ENCODE data around the gene COL23A1.

DNA sequence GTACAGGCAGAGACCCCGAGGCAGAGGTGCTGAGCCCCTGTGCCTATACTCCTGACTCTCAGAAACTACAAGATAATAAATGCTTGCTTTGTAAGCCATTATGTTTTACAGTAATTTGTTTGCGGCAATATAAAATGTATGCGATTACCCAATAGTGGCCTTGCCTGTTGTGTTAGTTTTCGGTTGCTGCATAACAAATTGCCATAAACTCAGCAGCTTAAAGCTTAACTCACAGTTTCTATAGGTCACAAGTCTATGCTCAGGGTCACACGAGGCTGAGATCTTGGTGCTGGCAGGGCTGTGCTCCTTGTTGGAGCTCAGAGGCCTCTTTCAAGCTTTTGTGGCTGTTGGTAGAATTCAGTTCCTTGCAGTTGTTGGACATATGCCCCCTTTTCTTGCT is 114.8 kb downstream of the COL23A1 start:
- TF ChIP-seq, protein P1, sequence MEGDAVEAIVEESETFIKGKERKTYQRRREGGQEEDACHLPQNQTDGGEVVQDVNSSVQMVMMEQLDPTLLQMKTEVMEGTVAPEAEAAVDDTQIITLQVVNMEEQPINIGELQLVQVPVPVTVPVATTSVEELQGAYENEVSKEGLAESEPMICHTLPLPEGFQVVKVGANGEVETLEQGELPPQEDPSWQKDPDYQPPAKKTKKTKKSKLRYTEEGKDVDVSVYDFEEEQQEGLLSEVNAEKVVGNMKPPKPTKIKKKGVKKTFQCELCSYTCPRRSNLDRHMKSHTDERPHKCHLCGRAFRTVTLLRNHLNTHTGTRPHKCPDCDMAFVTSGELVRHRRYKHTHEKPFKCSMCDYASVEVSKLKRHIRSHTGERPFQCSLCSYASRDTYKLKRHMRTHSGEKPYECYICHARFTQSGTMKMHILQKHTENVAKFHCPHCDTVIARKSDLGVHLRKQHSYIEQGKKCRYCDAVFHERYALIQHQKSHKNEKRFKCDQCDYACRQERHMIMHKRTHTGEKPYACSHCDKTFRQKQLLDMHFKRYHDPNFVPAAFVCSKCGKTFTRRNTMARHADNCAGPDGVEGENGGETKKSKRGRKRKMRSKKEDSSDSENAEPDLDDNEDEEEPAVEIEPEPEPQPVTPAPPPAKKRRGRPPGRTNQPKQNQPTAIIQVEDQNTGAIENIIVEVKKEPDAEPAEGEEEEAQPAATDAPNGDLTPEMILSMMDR (IDR thresholded peaks at IDR 0.05): no peak
- TF ChIP-seq POLR2A (IDR thresholded peaks at IDR 0.05): no peak
- no peak for TF ChIP-seq EP300 (IDR thresholded peaks at IDR 0.05)

Measured in tibial nerve (tissue), 4 donors.